ENCODE results near the gene ERH. TPM values are rescaled to one million over a fixed set of nuclear protein-coding genes. Genes with fewer than 3 reads are reported as not detected.

The ERH gene
- total RNA-seq, 6 experiments from 2014 or later = 46.0 to 71.7 (median 68.5) TPM

GRCh38 chr14:69375722-69376121 is 22.4 kb downstream of the ERH start:
- Histone ChIP-seq H3K4me1 (no peaks in the 10 kb centered on the region), H3K36me3 (peaks cover 0 to 12% (median 3%) of the 10 kb centered on the region in 4 donors), H3K27ac (no peak overlapping the region), H3K9me3 (no peaks in the 10 kb centered on the region), H3K4me3 (no peak overlapping the region), H3K27me3 (no peaks in the 10 kb centered on the region)
- intact Hi-C loops (cut with DNase I) = no loop called here
- no peak for TF ChIP-seq CTCF (IDR thresholded peaks at IDR 0.05)
- TF ChIP-seq POLR2A (IDR thresholded peaks at IDR 0.05) = no peak
- ATAC-seq (no peak), DNase-seq (no peak)
- whole genome bisulfite sequencing (ENCODE audit: insufficient coverage, low coverage, low lambda C conversion rate, missing lambda C conversion rate) = 90% methylated on average over 3 of the region's 5 CpGs

DNA sequence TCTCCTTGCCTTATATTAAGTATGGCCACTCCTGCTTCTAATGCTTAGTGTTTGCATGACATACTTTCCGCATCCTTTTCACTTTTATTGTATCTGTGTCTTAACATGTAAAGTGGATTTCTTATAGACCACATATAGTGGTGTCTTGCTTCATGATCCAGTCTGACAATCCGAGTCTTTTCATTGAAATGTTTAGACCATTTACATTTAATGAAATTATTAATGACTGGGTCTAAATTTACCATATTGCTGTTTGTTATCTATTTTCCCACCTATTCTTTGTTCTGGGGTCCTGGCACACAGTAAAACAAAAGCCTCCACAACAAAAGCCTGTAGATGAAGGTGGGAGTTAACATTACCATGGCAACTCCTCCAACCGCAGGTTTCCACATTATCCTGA is 22.9 kb downstream of the ERH start:
- 71% methylated on average over 3 of the region's 3 CpGs for WGBS (ENCODE audit: insufficient coverage, low coverage, low lambda C conversion rate, missing lambda C conversion rate)
- Histone ChIP-seq H3K27me3 (no peaks in the 10 kb centered on the region), H3K36me3 (peaks cover 0 to 9% (median 1%) of the 10 kb centered on the region in 4 donors), H3K27ac (no peak overlapping the region), H3K4me3 (no peak overlapping the region), H3K9me3 (no peaks in the 10 kb centered on the region), H3K4me1 (no peaks in the 10 kb centered on the region)
- ATAC-seq (no peak), DNase-seq (no peak)
- intact Hi-C loops (cut with DNase I) = no loop called here
- TF ChIP-seq POLR2A (IDR thresholded peaks at IDR 0.05) (no peak), CTCF (IDR thresholded peaks at IDR 0.05) (no peak)

DNA sequence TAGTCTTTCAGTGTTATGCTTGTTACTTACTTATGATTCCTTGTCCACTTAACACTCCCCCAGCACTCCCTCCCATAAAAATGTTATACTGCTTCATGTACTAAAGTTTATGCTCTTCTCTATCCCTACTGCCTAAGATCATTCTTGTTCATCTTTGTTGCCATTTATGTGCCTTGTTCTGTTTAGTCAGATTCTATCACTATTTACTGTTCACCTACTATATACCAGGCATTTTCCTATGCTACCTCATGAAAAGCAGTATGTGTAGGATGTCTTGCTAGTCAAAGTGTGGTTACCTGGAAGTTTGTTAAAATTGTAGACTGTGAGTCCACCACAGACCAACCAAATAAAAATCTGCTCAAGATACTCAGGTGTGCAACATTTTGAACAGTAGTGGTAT is 23.9 kb downstream of the ERH start:
- H3K9me3 ChIP-seq = no peaks in the 10 kb centered on the region
- no peak for ATAC-seq
- DNase-seq = no peak
- no peaks in the 10 kb centered on the region for H3K4me1 ChIP-seq
- no peak overlapping the region for H3K4me3 ChIP-seq
- no peak overlapping the region for H3K27ac ChIP-seq
- intact Hi-C loops (cut with DNase I) = no loop called here
- H3K36me3 ChIP-seq = peaks cover 0 to 9% (median 0%) of the 10 kb centered on the region in 4 donors
- no peak for TF ChIP-seq POLR2A (IDR thresholded peaks at IDR 0.05)
- TF ChIP-seq CTCF (IDR thresholded peaks at IDR 0.05) = no peak
- no peaks in the 10 kb centered on the region for H3K27me3 ChIP-seq

DNA sequence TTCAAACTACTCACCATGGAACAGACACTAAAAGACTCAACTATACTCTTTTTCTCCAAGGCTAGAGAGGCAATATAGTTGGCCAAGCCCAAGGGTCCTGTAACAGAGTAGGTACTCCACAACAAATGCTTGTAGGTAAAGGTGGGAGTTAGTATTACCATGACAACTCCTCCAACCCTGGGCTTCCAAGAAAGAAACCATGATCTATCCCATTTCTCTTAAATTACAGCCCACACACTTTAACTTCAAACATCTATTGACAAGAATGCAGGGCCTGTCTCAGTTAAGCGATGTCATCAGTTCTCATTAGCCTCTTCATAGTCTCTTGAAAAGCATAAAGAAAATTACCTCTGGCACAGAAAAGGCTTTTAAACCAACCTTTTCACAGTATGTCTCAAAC is 25.0 kb downstream of the ERH start:
- no peak for TF ChIP-seq POLR2A (IDR thresholded peaks at IDR 0.05)
- no peak for TF ChIP-seq CTCF (IDR thresholded peaks at IDR 0.05)
- intact Hi-C loops (cut with DNase I) = no loop called here
- H3K9me3 ChIP-seq = no peaks in the 10 kb centered on the region

GRCh38 chr14:69372146-69372545 is 26.0 kb downstream of the ERH start:
- ATAC-seq = no peak
- peaks cover 0 to 7% (median 0%) of the 10 kb centered on the region in 4 donors for H3K36me3 ChIP-seq
- no peak overlapping the region for H3K4me3 ChIP-seq
- no CpG with 5 or more reads among the region's 3 CpGs for WGBS (ENCODE audit: insufficient coverage, low coverage, low lambda C conversion rate, missing lambda C conversion rate)
- no peak for DNase-seq
- H3K4me1 ChIP-seq = no peaks in the 10 kb centered on the region
- intact Hi-C loops (cut with DNase I) = no loop called here
- no peak overlapping the region for H3K27ac ChIP-seq
- no peaks in the 10 kb centered on the region for H3K27me3 ChIP-seq
- TF ChIP-seq CTCF (IDR thresholded peaks at IDR 0.05) (no peak), POLR2A (IDR thresholded peaks at IDR 0.05) (no peak)
- no peaks in the 10 kb centered on the region for H3K9me3 ChIP-seq

More for the DNA sequence above, 25.0 kb downstream of the ERH start:
- Histone ChIP-seq H3K4me1 (no peaks in the 10 kb centered on the region), H3K36me3 (peaks cover 0 to 9% (median 0%) of the 10 kb centered on the region in 4 donors), H3K4me3 (no peak overlapping the region), H3K27ac (no peak overlapping the region), H3K27me3 (no peaks in the 10 kb centered on the region)
- DNase-seq (no peak), ATAC-seq (no peak)
- whole genome bisulfite sequencing (ENCODE audit: insufficient coverage, low coverage, low lambda C conversion rate, missing lambda C conversion rate) = 0% methylated on average over 1 of the region's 1 CpG
